GM19324 (cell line): ENCODE data around the gene NCLN.

ENCODE experiments used
- ATAC-seq: cut with Tn5 transposase; IDR thresholded peaks from one replicate; pipeline ENCODE4 v1.9.1; 2021; ENCODE audit warnings: mild to moderate bottlenecking, moderate library complexity; ENCODE audit not compliant: unreplicated experiment, low FRiP score

The NCLN gene

DNA sequence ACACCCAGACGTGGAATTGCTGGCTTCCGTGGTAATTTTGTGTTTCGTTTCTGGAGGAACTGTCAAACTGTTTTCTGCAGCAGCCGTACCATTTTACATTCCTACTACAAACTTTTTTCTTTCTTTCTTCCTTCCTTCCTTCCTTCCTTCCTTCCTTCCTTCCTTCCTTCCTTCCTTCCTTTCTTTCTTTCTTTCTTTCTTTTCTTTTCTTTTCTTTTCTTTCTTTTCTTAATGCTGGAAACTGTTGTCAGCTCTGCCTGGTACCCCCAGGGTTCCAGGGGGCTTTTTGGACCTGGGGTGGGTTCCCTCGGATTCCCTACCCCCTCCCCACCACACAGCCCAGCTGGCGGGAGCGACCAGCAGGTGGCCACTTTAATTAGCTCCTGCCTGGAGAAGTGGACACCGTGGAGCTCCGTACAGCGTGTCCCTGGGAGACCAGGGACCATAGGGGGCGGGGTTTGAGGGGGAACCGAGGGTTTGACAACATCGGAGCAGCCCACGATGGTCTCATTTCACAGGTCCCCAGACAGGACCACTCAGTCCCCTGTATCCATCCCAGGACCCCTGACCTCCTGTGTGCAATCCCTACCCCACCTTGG, 63.1 kb downstream of the NCLN start:
- no peak for ATAC-seq

- ATAC-seq, result no peak
These were observed 63.7 kb downstream of the NCLN start for GRCh38 chr19:3249408-3249807.

DNA sequence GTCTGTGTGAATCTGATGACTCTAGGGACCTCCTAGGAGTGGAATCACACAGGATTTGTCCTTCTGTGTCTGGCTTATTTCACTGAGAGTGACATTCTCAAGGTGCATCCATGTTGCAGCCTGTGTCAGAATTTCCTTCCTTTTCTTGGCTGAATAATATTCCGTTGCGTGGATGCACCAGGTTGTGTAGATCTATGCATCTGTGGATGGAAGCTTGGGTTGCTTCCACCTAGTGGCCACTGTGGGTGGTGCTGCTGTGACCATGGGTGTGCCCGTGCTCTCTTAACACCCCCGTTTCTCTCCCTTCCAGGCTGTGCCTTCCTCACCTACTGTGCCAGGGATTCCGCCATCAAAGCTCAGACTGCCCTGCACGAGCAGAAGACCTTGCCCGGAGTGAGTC, 64.9 kb downstream of the NCLN start:
- ATAC-seq, result no peak

DNA sequence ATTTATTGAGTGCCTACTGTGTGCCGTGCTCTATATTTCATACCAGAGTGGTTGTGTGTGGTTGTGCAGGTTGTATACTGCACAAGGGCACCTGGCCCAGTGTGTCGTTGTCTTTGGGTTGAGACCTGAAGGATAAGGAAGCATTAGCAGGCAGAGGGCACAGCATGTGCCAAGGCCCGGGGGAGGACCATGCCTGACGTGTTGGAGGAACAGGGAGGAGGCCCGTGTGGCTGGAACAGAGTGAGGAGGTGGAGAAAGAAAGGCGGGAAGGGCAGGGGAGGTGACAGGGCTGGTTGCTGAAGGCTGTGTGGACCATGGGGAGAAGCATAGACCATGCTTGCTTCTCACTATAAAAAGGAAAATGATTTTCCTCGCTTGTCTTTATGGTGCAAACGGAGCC, 65.5 kb downstream of the NCLN start:
- ATAC-seq, result no peak

- no peak for ATAC-seq
These were observed 66.9 kb downstream of the NCLN start for GRCh38 chr19:3252650-3253049.

GRCh38 chr19:3253270-3253669, 67.5 kb downstream of the NCLN start:
- no peak for ATAC-seq

GRCh38 chr19:3254520-3254919, 68.8 kb downstream of the NCLN start:
- ATAC-seq, result no peak

DNA sequence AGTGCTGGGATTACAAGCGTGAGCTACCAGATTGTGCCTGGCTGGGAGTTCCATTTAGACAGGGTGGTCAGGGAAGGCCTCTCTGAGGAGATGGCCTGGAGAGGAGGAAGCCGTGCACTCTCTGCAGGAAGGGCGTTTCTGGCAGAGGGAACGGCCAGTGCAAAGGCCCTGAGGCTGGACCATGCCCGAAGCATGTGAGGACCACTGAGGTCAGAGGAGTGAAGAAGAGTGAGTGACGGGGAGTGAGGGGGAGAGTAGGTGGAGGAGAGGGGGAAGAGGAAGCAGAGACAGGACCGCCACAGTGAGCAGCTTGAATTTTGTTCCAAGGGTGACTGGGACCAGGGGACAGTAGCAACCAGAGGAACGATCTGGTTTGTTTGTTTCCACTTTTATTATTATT, 71.3 kb downstream of the NCLN start:
- no peak for ATAC-seq
